HG03159 (cell line): ENCODE results near the gene COG1.

ENCODE experiments used
- ATAC-seq: cut with Tn5 transposase; IDR thresholded peaks from one replicate; pipeline ENCODE4 v1.9.1; 2021; ENCODE audit warnings: mild to moderate bottlenecking, moderate library complexity; ENCODE audit not compliant: unreplicated experiment

The COG1 gene

GRCh38 chr17:73196500-73196899 lies 3.6 kb downstream of the COG1 start:
- ATAC-seq: no peak

- no peak for ATAC-seq
Observed at GRCh38 chr17:73197161-73197560, 4.3 kb downstream of the COG1 start.

GRCh38 chr17:73198201-73198929 lies 5.5 kb downstream of the COG1 start:
- ATAC-seq: no peak

- no peak for ATAC-seq
Observed at GRCh38 chr17:73198930-73199260, 6.0 kb downstream of the COG1 start.

- ATAC-seq: no peak
Observed at GRCh38 chr17:73199751-73200317, 7.0 kb downstream of the COG1 start.

- no peak for ATAC-seq
Observed at GRCh38 chr17:73200476-73200875, 7.6 kb downstream of the COG1 start.

- no peak for ATAC-seq
Observed at GRCh38 chr17:73201215-73202069, 8.6 kb downstream of the COG1 start.

- no peak for ATAC-seq
Observed at GRCh38 chr17:73203135-73203787, 10.4 kb downstream of the COG1 start.

- ATAC-seq: no peak
Observed at GRCh38 chr17:73203788-73204479, 11.1 kb downstream of the COG1 start.

- no peak for ATAC-seq
Observed at GRCh38 chr17:73205459-73205961, 12.7 kb downstream of the COG1 start.

- no peak for ATAC-seq
Observed at GRCh38 chr17:73208139-73208827, 15.4 kb downstream of the COG1 start.

- no peak for ATAC-seq
Observed at GRCh38 chr17:73209436-73209835, 16.6 kb downstream of the COG1 start.

GRCh38 chr17:73210002-73210678 lies 17.3 kb downstream of the COG1 start:
- no peak for ATAC-seq

GRCh38 chr17:73211745-73212144 lies 18.9 kb downstream of the COG1 start:
- ATAC-seq: no peak

GRCh38 chr17:73214008-73214407 lies 21.2 kb downstream of the COG1 start:
- no peak for ATAC-seq

- ATAC-seq: no peak
Observed at GRCh38 chr17:73214851-73215250, 22.0 kb downstream of the COG1 start.

- ATAC-seq: no peak
Observed at GRCh38 chr17:73215447-73215846, 22.6 kb downstream of the COG1 start.

GRCh38 chr17:73223626-73224230 lies 30.9 kb downstream of the COG1 start:
- ATAC-seq: no peak

GRCh38 chr17:73224237-73224636 lies 31.4 kb downstream of the COG1 start:
- ATAC-seq: no peak
